Neural progenitor cell (in vitro differentiated cells): Measurements from ENCODE around the gene TOMM40L. TPM values are rescaled to one million over a fixed set of nuclear protein-coding genes. Genes with fewer than 3 reads are reported as not detected.

Experiments used
- DNase-seq: peaks from one replicate; pipeline ENCODE4 v3.0.0-alpha.2; 2016; ENCODE audit warnings: low spot score
- H2AFZ ChIP-seq: fragments of 200-600 bp; sonication (generic); replicated peaks from 2 replicates; pipeline ENCODE4 v1.6.1; 2016; ENCODE audit warnings: antibody characterized with exemption
- H3F3A ChIP-seq: fragments of 200-600 bp; sonication (generic); 2 replicates; pipeline ENCODE4 v1.6.1; 2016; ENCODE audit warnings: antibody characterized with exemption, low read depth
- H3K27ac ChIP-seq: fragments of 200-600 bp; sonication (generic); 2 replicates; pipeline ENCODE4 v1.5.1; 2016; ENCODE audit warnings: mild to moderate bottlenecking
- H3K27me3 ChIP-seq: fragments of 200-600 bp; sonication (generic); 2 replicates; pipeline ENCODE4 v1.6.1; 2016; ENCODE audit warnings: mild to moderate bottlenecking, moderate library complexity
- H3K36me3 ChIP-seq: fragments of 200-600 bp; sonication (generic); 2 replicates; pipeline ENCODE4 v1.5.1; 2016
- H3K4me1 ChIP-seq: fragments of 200-600 bp; sonication (generic); 2 replicates; pipeline ENCODE4 v1.6.1; 2016; ENCODE audit warnings: mixed run types
- H3K4me2 ChIP-seq: fragments of 200-600 bp; sonication (generic); 2 replicates; pipeline ENCODE4 v1.6.1; 2016
- H3K4me3 ChIP-seq: fragments of 200-600 bp; sonication (generic); 2 replicates; pipeline ENCODE4 v1.5.1; 2016
- H3K79me2 ChIP-seq: fragments of 200-600 bp; sonication (generic); 2 replicates; pipeline ENCODE4 v1.6.1; 2016; ENCODE audit warnings: low read depth
- H3K9ac ChIP-seq: fragments of 200-600 bp; sonication (generic); 2 replicates; pipeline ENCODE4 v1.6.1; 2016
- H3K9me3 ChIP-seq: fragments of 200-600 bp; sonication (generic); 2 replicates; pipeline ENCODE4 v1.5.1; 2016; ENCODE audit warnings: low read depth
- H4K20me1 ChIP-seq: fragments of 200-600 bp; sonication (generic); 2 replicates; pipeline ENCODE4 v1.6.1; 2016; ENCODE audit warnings: low read depth
- H3K27ac Mint-ChIP-seq: 3 replicates; pipeline ENCODE4 v1.8.0; 2021; ENCODE audit warnings: mixed read lengths
- H3K27me3 Mint-ChIP-seq: 2 replicates; pipeline ENCODE4 v1.8.0; 2022; ENCODE audit warnings: low read depth, mild to moderate bottlenecking, inconsistent platforms, moderate library complexity, mixed read lengths; ENCODE audit not compliant: insufficient read depth
- H3K36me3 Mint-ChIP-seq: 3 replicates; pipeline ENCODE4 v1.8.0; 2021; ENCODE audit warnings: mixed read lengths
- H3K4me1 Mint-ChIP-seq: 3 replicates; pipeline ENCODE4 v1.8.0; 2021; ENCODE audit warnings: mixed read lengths
- H3K4me3 Mint-ChIP-seq: 3 replicates; pipeline ENCODE4 v1.8.0; 2021; ENCODE audit warnings: mild to moderate bottlenecking, moderate library complexity, mixed read lengths
- H3K9me3 Mint-ChIP-seq: 3 replicates; pipeline ENCODE4 v1.8.0; 2020; ENCODE audit warnings: mixed read lengths
- EZH2 ChIP-seq: fragments of 200-600 bp; sonication (generic); IDR thresholded peaks from 2 replicates; pipeline ENCODE4 v1.6.1; 2017; ENCODE audit warnings: antibody characterized with exemption, mild to moderate bottlenecking, moderate library complexity
- EZH2phosphoT487 ChIP-seq: fragments of 200-600 bp; sonication (generic); IDR thresholded peaks from 2 replicates; pipeline ENCODE4 v1.6.1; 2017; ENCODE audit warnings: antibody characterized with exemption
- total RNA-seq: library from RNA; depleted of rRNA; stranded (reverse); fragments of >200 nt; gene quantifications from 2 replicates; pipeline ENCODE4 v1.2.3, GENCODE V29; 2015; ENCODE audit warnings: low replicate concordance
- TF ChIP-seq, protein P1 (sequence below): fragments of 200-600 bp; sonication (generic); IDR thresholded peaks from 2 replicates; pipeline ENCODE4 v1.5.1; 2017; ENCODE audit warnings: antibody characterized with exemption, mild to moderate bottlenecking

TOMM40L gene
- total RNA-seq, 1 donor from 2014 or later = 7.2 TPM

GRCh38 chr1:161177936-161178244 is 48.0 kb upstream of the TOMM40L start:
- H3F3A ChIP-seq = peaks cover 10% of the 10 kb centered on the region
- H4K20me1 ChIP-seq = no peaks in the 10 kb centered on the region
- H3K9me3 ChIP-seq = no peaks in the 10 kb centered on the region
- no peaks in the 10 kb centered on the region for H3K79me2 ChIP-seq
- H3K4me2 ChIP-seq = peak overlapping the region; percentile 94
- H3K4me1 ChIP-seq = no peaks in the 10 kb centered on the region
- peak overlapping the region; percentile 98 for H2AFZ ChIP-seq
- H3K4me3 ChIP-seq = peak overlapping the region; percentile 82
- Mint-ChIP-seq H3K4me3 (peak overlapping the region; percentile 99), H3K27ac (peak overlapping the region; percentile 16), H3K36me3 (peaks cover 17% of the 10 kb centered on the region), H3K9me3 (no peaks in the 10 kb centered on the region), H3K27me3 (peaks cover 3% of the 10 kb centered on the region), H3K4me1 (peaks cover 24% of the 10 kb centered on the region)
- TF ChIP-seq EZH2 = no peak
- TF ChIP-seq EZH2phosphoT487 = no peak
- TF ChIP-seq, protein P1, sequence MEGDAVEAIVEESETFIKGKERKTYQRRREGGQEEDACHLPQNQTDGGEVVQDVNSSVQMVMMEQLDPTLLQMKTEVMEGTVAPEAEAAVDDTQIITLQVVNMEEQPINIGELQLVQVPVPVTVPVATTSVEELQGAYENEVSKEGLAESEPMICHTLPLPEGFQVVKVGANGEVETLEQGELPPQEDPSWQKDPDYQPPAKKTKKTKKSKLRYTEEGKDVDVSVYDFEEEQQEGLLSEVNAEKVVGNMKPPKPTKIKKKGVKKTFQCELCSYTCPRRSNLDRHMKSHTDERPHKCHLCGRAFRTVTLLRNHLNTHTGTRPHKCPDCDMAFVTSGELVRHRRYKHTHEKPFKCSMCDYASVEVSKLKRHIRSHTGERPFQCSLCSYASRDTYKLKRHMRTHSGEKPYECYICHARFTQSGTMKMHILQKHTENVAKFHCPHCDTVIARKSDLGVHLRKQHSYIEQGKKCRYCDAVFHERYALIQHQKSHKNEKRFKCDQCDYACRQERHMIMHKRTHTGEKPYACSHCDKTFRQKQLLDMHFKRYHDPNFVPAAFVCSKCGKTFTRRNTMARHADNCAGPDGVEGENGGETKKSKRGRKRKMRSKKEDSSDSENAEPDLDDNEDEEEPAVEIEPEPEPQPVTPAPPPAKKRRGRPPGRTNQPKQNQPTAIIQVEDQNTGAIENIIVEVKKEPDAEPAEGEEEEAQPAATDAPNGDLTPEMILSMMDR = no peak
- H3K27me3 ChIP-seq = peaks cover 10% of the 10 kb centered on the region
- H3K36me3 ChIP-seq = no peaks in the 10 kb centered on the region
- no peak for DNase-seq
- H3K9ac ChIP-seq = no peak overlapping the region
- H3K27ac ChIP-seq = no peak overlapping the region

GRCh38 chr1:161179698-161180097 is 46.2 kb upstream of the TOMM40L start:
- Histone ChIP-seq H3K79me2 (no peaks in the 10 kb centered on the region), H3K27ac (no peak overlapping the region), H3K36me3 (no peaks in the 10 kb centered on the region), H3K4me2 (no peak overlapping the region), H3K4me3 (no peak overlapping the region), H3F3A (peaks cover 10% of the 10 kb centered on the region), H4K20me1 (no peaks in the 10 kb centered on the region), H3K27me3 (peaks cover 10% of the 10 kb centered on the region), H2AFZ (no peak overlapping the region), H3K4me1 (no peaks in the 10 kb centered on the region), H3K9me3 (no peaks in the 10 kb centered on the region), H3K9ac (no peak overlapping the region)
- TF ChIP-seq EZH2phosphoT487 (no peak), EZH2 (no peak)
- TF ChIP-seq, protein P1 = no peak
- H3K9me3 Mint-ChIP-seq = no peaks in the 10 kb centered on the region
- no peak overlapping the region for H3K4me3 Mint-ChIP-seq
- H3K27ac Mint-ChIP-seq = no peak overlapping the region
- peaks cover 24% of the 10 kb centered on the region for H3K4me1 Mint-ChIP-seq
- H3K36me3 Mint-ChIP-seq = peaks cover 10% of the 10 kb centered on the region
- H3K27me3 Mint-ChIP-seq = peaks cover 8% of the 10 kb centered on the region
- no peak for DNase-seq

DNA sequence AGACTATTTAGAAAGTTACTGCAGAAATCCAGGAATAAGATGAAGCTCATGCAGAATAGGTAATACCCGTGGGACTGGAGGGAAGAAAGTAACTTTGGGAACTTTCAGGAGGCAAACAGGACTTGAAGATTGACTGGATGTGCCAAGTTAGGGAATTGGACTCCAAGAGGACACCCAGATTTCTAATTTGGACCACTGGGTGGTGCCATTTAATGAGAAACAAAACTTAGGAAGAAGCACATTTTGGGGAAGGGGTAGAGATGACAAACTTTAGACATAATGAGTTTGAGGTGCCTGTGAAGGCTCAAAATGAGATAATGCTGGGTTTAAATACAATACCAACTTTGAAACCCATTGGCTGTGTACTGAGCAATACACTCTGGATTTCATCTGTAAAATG is 45.2 kb upstream of the TOMM40L start:
- H3K4me1 Mint-ChIP-seq = peaks cover 22% of the 10 kb centered on the region
- no peaks in the 10 kb centered on the region for H3K79me2 ChIP-seq
- H3K27ac ChIP-seq = no peak overlapping the region
- H3F3A ChIP-seq = peaks cover 10% of the 10 kb centered on the region
- no peaks in the 10 kb centered on the region for H3K9me3 ChIP-seq
- H4K20me1 ChIP-seq = no peaks in the 10 kb centered on the region
- H3K36me3 Mint-ChIP-seq = peaks cover 6% of the 10 kb centered on the region
- H3K27me3 ChIP-seq = peaks cover 10% of the 10 kb centered on the region
- no peaks in the 10 kb centered on the region for H3K36me3 ChIP-seq
- no peak overlapping the region for H3K4me3 ChIP-seq
- H3K27ac Mint-ChIP-seq = no peak overlapping the region
- H3K4me3 Mint-ChIP-seq = no peak overlapping the region
- H3K27me3 Mint-ChIP-seq = peaks cover 8% of the 10 kb centered on the region
- no peaks in the 10 kb centered on the region for H3K9me3 Mint-ChIP-seq
- no peak overlapping the region for H3K9ac ChIP-seq
- H2AFZ ChIP-seq = no peak overlapping the region
- peak; percentile 27 for DNase-seq
- no peaks in the 10 kb centered on the region for H3K4me1 ChIP-seq
- H3K4me2 ChIP-seq = no peak overlapping the region
- no peak for TF ChIP-seq EZH2phosphoT487
- TF ChIP-seq, protein P1 = peak; percentile 48
- TF ChIP-seq EZH2 = no peak

GRCh38 chr1:161182214-161182613 is 43.6 kb upstream of the TOMM40L start:
- no peaks in the 10 kb centered on the region for H3K79me2 ChIP-seq
- no peak overlapping the region for H3K4me3 Mint-ChIP-seq
- no peak overlapping the region for H3K27ac ChIP-seq
- H4K20me1 ChIP-seq = no peaks in the 10 kb centered on the region
- no peaks in the 10 kb centered on the region for H3K4me1 ChIP-seq
- H3K27me3 ChIP-seq = peaks cover 10% of the 10 kb centered on the region
- no peak overlapping the region for H3K4me2 ChIP-seq
- H3F3A ChIP-seq = peaks cover 10% of the 10 kb centered on the region
- H3K27ac Mint-ChIP-seq = no peak overlapping the region
- no peaks in the 10 kb centered on the region for H3K36me3 Mint-ChIP-seq
- H2AFZ ChIP-seq = no peak overlapping the region
- no peaks in the 10 kb centered on the region for H3K36me3 ChIP-seq
- H3K4me3 ChIP-seq = no peak overlapping the region
- no peak overlapping the region for H3K9ac ChIP-seq
- no peaks in the 10 kb centered on the region for H3K9me3 ChIP-seq
- H3K9me3 Mint-ChIP-seq = no peaks in the 10 kb centered on the region
- no peak for DNase-seq
- H3K4me1 Mint-ChIP-seq = peaks cover 9% of the 10 kb centered on the region
- TF ChIP-seq, protein P1 = no peak
- TF ChIP-seq EZH2phosphoT487 (no peak), EZH2 (no peak)
- peaks cover 8% of the 10 kb centered on the region for H3K27me3 Mint-ChIP-seq
